SK-N-SH treated with all-trans-retinoic acid at 6 μM for 48 hours (cell line): ENCODE data around the gene CLTRN.

ENCODE experiments used
- ATAC-seq: fragments of 200-7000 bp; cut with Tn5 transposase; 3 replicates; pipeline ENCODE4 v1.9.1; 2020; ENCODE audit warnings: mild to moderate bottlenecking, moderate library complexity
- ARNTL ChIP-seq: fragments of 450-650 bp; formaldehyde crosslinking; IDR thresholded peaks from 2 replicates; pipeline ENCODE4 v1.5.0; 2020; ENCODE audit warnings: low read depth, mild to moderate bottlenecking, moderate library complexity, borderline replicate concordance
- BACH2 ChIP-seq: fragments of 250-450 bp; sonication (Bioruptor Pico); IDR thresholded peaks from 2 replicates; pipeline ENCODE4 v1.9.0; 2021; ENCODE audit warnings: mild to moderate bottlenecking, borderline replicate concordance
- ESRRG ChIP-seq: fragments of 250-450 bp; sonication (Bioruptor Pico); IDR thresholded peaks from 2 replicates; pipeline ENCODE4 v1.6.1; 2021; ENCODE audit warnings: mild to moderate bottlenecking
- GLIS3 ChIP-seq: fragments of 250-450 bp; sonication (Bioruptor Pico); IDR thresholded peaks from 2 replicates; pipeline ENCODE4 v1.5.0; 2020; ENCODE audit warnings: mild to moderate bottlenecking, moderate library complexity
- OSR1 ChIP-seq: fragments of 250-450 bp; sonication (Bioruptor Pico); IDR thresholded peaks from 2 replicates; pipeline ENCODE4 v1.8.0; 2022; ENCODE audit warnings: moderate library complexity, mild to moderate bottlenecking, inconsistent platforms
- PPARA ChIP-seq: fragments of 250-450 bp; sonication (Bioruptor Pico); IDR thresholded peaks from 2 replicates; pipeline ENCODE4 v1.5.0; 2020; ENCODE audit warnings: mild to moderate bottlenecking, borderline replicate concordance
- RARB ChIP-seq: fragments of 250-450 bp; sonication (Bioruptor Pico); IDR thresholded peaks from 2 replicates; pipeline ENCODE4 v1.8.0; 2021; ENCODE audit warnings: mild to moderate bottlenecking, moderate library complexity
- SNAI2 ChIP-seq: fragments of 250-450 bp; sonication (Bioruptor Pico); IDR thresholded peaks from 2 replicates; pipeline ENCODE4 v1.5.0; 2020; ENCODE audit warnings: mild to moderate bottlenecking, moderate library complexity
- TCF4 ChIP-seq: fragments of 250-450 bp; sonication (Bioruptor Pico); IDR thresholded peaks from 2 replicates; pipeline ENCODE4 v1.8.0; 2021; ENCODE audit warnings: mild to moderate bottlenecking, moderate library complexity, borderline replicate concordance
- TOX ChIP-seq: fragments of 250-450 bp; sonication (Bioruptor Pico); IDR thresholded peaks from 2 replicates; pipeline ENCODE4 v1.8.0; 2021; ENCODE audit warnings: mild to moderate bottlenecking, moderate library complexity, borderline replicate concordance
- ZC3H10 ChIP-seq: fragments of 250-450 bp; sonication (Bioruptor Pico); IDR thresholded peaks from 2 replicates; pipeline ENCODE4 v1.5.1; 2021; ENCODE audit warnings: mild to moderate bottlenecking, moderate library complexity
- ZFP3 ChIP-seq: fragments of 250-450 bp; sonication (Bioruptor Pico); IDR thresholded peaks from 2 replicates; pipeline ENCODE4 v1.5.0; 2020; ENCODE audit warnings: mild to moderate bottlenecking, moderate library complexity
- ZFP30 ChIP-seq: fragments of 450-650 bp; formaldehyde crosslinking; IDR thresholded peaks from 2 replicates; pipeline ENCODE4 v1.5.0; 2022; ENCODE audit warnings: mild to moderate bottlenecking, moderate library complexity
- ZNF565 ChIP-seq: fragments of 450-650 bp; formaldehyde crosslinking; conservative IDR thresholded peaks from 2 replicates; pipeline ENCODE4 v1.5.0; 2020; ENCODE audit warnings: low read depth, mild to moderate bottlenecking, moderate library complexity
- ZNF70 ChIP-seq: fragments of 450-650 bp; formaldehyde crosslinking; IDR thresholded peaks from 2 replicates; pipeline ENCODE4 v1.5.0; 2020; ENCODE audit warnings: mild to moderate bottlenecking, moderate library complexity
- ZNF8 ChIP-seq: fragments of 450-650 bp; formaldehyde crosslinking; IDR thresholded peaks from 2 replicates; pipeline ENCODE4 v1.5.0; 2020; ENCODE audit warnings: mild to moderate bottlenecking, moderate library complexity
- TF ChIP-seq, protein P1 (sequence below): fragments of 250-450 bp; sonication (Bioruptor Pico); IDR thresholded peaks from 2 replicates; pipeline ENCODE4 v1.5.0; 2020; ENCODE audit warnings: mild to moderate bottlenecking, moderate library complexity
- TF ChIP-seq, protein P2 (sequence below): fragments of 250-450 bp; sonication (Bioruptor Pico); IDR thresholded peaks from 2 replicates; pipeline ENCODE4 v1.8.0; 2021; ENCODE audit warnings: low read depth, mild to moderate bottlenecking, moderate library complexity, borderline replicate concordance
- TF ChIP-seq, protein P3 (sequence below): fragments of 250-450 bp; sonication (Bioruptor Pico); IDR thresholded peaks from 2 replicates; pipeline ENCODE4 v1.5.1; 2020; ENCODE audit warnings: low read depth, mild to moderate bottlenecking, moderate library complexity
- TF ChIP-seq, protein P4 (sequence below): fragments of 250-450 bp; sonication (Bioruptor Pico); IDR thresholded peaks from 2 replicates; pipeline ENCODE4 v1.5.1; 2021; ENCODE audit warnings: mild to moderate bottlenecking, moderate library complexity

The CLTRN gene

DNA sequence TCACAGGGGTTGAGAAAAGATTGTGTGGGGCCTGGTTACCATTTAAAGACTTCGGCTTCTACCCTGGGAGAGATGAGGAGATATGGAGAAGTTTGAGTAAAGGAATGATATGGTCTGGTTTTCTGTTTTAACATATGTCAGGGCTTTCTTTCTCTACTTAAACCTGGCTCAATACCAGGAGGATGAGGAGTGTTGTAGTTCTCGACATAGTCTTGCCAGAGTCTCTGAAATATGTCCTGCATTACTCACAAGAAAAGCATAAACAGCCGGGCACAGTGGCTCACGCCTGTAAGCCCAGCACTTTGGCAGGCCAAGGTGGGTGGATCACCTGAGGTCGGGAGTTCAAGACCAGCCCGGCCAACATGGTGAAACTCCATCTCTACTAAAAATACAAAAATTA lies 47.5 kb downstream of the CLTRN start:
- no peak for ATAC-seq

DNA sequence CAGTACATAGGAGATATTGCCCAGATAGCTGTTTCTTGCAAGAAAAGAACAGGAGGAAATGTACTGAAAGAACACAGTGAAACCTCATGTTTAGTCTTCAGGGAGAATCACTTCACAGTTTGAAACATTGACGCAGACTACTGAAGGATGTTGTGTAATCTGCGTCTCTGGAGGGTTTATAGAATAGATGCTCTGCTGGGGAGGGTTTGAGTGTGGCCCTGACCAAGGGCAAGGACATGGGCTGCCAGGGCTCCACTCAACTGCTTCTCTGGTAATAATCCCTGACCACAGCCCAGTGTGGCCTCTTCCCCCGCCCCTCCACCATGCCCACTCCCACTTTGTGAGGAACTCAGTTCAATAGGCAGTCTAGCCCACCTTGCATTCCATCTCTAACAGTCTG lies 48.1 kb downstream of the CLTRN start:
- TF ChIP-seq OSR1 (no peak), ZNF70 (CRISPR knock-in tag) (no peak), PPARA (CRISPR knock-in tag) (no peak), ZC3H10 (CRISPR knock-in tag) (no peak), ARNTL (no peak), TCF4 (CRISPR knock-in tag) (no peak)
- TF ChIP-seq, protein P1, sequence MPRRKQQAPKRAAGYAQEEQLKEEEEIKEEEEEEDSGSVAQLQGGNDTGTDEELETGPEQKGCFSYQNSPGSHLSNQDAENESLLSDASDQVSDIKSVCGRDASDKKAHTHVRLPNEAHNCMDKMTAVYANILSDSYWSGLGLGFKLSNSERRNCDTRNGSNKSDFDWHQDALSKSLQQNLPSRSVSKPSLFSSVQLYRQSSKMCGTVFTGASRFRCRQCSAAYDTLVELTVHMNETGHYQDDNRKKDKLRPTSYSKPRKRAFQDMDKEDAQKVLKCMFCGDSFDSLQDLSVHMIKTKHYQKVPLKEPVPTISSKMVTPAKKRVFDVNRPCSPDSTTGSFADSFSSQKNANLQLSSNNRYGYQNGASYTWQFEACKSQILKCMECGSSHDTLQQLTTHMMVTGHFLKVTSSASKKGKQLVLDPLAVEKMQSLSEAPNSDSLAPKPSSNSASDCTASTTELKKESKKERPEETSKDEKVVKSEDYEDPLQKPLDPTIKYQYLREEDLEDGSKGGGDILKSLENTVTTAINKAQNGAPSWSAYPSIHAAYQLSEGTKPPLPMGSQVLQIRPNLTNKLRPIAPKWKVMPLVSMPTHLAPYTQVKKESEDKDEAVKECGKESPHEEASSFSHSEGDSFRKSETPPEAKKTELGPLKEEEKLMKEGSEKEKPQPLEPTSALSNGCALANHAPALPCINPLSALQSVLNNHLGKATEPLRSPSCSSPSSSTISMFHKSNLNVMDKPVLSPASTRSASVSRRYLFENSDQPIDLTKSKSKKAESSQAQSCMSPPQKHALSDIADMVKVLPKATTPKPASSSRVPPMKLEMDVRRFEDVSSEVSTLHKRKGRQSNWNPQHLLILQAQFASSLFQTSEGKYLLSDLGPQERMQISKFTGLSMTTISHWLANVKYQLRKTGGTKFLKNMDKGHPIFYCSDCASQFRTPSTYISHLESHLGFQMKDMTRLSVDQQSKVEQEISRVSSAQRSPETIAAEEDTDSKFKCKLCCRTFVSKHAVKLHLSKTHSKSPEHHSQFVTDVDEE = no peak
- TF ChIP-seq, all 23 proteins: peak for 0
- ATAC-seq = no peak

More for the DNA sequence above, 47.5 kb downstream of the CLTRN start:
- TF ChIP-seq BACH2 = no peak
- TF ChIP-seq PPARA (CRISPR knock-in tag) = no peak
- TF ChIP-seq ZNF70 (CRISPR knock-in tag) = no peak
- TF ChIP-seq ESRRG (CRISPR knock-in tag) = no peak
- TF ChIP-seq, protein P2, sequence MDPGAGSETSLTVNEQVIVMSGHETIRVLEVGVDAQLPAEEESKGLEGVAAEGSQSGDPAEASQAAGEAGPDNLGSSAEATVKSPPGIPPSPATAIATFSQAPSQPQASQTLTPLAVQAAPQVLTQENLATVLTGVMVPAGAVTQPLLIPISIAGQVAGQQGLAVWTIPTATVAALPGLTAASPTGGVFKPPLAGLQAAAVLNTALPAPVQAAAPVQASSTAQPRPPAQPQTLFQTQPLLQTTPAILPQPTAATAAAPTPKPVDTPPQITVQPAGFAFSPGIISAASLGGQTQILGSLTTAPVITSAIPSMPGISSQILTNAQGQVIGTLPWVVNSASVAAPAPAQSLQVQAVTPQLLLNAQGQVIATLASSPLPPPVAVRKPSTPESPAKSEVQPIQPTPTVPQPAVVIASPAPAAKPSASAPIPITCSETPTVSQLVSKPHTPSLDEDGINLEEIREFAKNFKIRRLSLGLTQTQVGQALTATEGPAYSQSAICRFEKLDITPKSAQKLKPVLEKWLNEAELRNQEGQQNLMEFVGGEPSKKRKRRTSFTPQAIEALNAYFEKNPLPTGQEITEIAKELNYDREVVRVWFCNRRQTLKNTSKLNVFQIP (CRISPR knock-in tag) = no peak
- no peak for TF ChIP-seq TOX (CRISPR knock-in tag)
- no peak for TF ChIP-seq GLIS3 (CRISPR knock-in tag)
- no peak for TF ChIP-seq ZFP3 (CRISPR knock-in tag)
- no peak for TF ChIP-seq ZFP30 (CRISPR knock-in tag)
- TF ChIP-seq, protein P3, sequence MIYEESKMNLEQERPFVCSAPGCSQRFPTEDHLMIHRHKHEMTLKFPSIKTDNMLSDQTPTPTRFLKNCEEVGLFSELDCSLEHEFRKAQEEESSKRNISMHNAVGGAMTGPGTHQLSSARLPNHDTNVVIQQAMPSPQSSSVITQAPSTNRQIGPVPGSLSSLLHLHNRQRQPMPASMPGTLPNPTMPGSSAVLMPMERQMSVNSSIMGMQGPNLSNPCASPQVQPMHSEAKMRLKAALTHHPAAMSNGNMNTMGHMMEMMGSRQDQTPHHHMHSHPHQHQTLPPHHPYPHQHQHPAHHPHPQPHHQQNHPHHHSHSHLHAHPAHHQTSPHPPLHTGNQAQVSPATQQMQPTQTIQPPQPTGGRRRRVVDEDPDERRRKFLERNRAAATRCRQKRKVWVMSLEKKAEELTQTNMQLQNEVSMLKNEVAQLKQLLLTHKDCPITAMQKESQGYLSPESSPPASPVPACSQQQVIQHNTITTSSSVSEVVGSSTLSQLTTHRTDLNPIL (CRISPR knock-in tag) = no peak
- TF ChIP-seq, protein P1 = no peak

DNA sequence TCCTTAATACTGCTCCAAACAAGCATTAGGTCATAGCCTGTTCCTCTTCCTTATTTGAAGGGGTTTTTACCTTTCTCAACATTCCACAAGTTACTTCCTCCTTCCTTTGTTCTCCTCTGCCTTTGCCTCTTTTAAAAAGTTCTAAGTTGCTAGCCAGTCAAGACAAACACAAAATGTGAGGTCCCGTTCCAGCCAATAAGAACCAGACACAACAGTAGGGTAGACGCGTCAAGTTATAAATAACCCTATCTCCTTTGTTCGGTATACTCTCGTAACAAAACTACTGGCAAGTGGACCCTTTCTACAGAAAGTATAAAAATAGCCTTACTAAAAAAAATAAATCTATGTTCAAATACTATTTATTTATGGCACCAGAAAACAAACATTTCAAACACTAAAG lies 57.5 kb downstream of the CLTRN start:
- ATAC-seq = no peak
- TF ChIP-seq ZFP30 (CRISPR knock-in tag) (no peak), ZNF8 (CRISPR knock-in tag) (no peak), PPARA (CRISPR knock-in tag) (no peak), RARB (no peak), BACH2 (no peak), TCF4 (CRISPR knock-in tag) (no peak)
- TF ChIP-seq, protein P4, sequence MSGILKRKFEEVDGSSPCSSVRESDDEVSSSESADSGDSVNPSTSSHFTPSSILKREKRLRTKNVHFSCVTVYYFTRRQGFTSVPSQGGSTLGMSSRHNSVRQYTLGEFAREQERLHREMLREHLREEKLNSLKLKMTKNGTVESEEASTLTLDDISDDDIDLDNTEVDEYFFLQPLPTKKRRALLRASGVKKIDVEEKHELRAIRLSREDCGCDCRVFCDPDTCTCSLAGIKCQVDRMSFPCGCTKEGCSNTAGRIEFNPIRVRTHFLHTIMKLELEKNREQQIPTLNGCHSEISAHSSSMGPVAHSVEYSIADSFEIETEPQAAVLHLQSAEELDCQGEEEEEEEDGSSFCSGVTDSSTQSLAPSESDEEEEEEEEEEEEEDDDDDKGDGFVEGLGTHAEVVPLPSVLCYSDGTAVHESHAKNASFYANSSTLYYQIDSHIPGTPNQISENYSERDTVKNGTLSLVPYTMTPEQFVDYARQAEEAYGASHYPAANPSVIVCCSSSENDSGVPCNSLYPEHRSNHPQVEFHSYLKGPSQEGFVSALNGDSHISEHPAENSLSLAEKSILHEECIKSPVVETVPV (CRISPR knock-in tag) = no peak

DNA sequence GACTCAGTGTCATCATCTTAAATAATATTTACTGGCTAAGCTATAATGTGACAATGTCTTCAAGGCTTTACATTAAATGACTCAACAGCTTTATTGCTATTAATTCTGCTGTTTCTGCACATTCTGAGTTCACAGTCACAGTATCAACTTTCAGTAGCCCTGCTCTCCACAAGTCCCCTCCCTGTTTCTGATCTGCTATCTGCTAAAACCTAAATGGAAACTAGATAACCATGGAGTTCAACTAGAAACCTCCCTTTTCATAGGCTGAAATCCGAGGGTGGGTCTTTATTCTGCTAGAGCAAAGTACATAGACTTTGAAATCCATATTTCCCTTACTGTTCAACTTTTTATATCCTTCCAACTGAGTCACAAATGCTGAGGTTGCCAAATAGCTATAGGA lies 58.5 kb downstream of the CLTRN start:
- ATAC-seq = no peak
- TF ChIP-seq OSR1 = no peak
- no peak for TF ChIP-seq ZNF565 (CRISPR knock-in tag)
- TF ChIP-seq, protein P2 (CRISPR knock-in tag) = no peak
- TF ChIP-seq ZNF8 (CRISPR knock-in tag) = no peak
- TF ChIP-seq RARB = no peak
- TF ChIP-seq GLIS3 (CRISPR knock-in tag) = no peak
- TF ChIP-seq, protein P3 (CRISPR knock-in tag) = no peak
- no peak for TF ChIP-seq SNAI2 (CRISPR knock-in tag)
- TF ChIP-seq TCF4 (CRISPR knock-in tag) = no peak
- TF ChIP-seq TOX (CRISPR knock-in tag) = no peak
